ENCODE data around the gene PCIF1. TPM values are rescaled to one million over a fixed set of nuclear protein-coding genes. Genes with fewer than 3 reads are reported as not detected.

Gene PCIF1
- total and polyA plus RNA-seq, 8 donors: 26.1 to 50.8 (median 44.0) TPM

DNA sequence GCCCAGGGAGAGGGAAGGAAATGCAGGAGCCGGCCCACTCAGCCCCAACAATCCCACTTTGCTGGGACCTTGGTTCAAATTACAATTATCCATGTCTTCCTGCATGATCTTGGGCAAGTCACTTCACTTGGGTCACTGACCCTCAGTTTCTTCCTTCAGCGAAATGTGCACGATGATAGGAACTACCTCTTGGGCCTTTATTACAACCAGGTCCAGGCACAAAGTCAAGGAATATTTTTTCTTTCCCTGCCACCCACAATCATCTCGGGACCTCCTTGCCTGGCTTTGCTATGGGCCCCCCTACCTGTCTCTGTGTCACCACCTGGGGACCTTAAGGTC is 22.2 kb upstream of the PCIF1 start:
- DNase-seq: no peak

GRCh38 chr20:45913116-45913515 is 21.4 kb upstream of the PCIF1 start:
- H3K36me3 ChIP-seq: no peaks in the 10 kb centered on the region
- no peaks in the 10 kb centered on the region for H3K9me3 ChIP-seq
- H3K4me1 ChIP-seq: peaks cover 6 to 66% of the 10 kb centered on the region in 2 donors
- H3K27ac ChIP-seq: peak overlapping the region in 1 of 2 donors; percentile 50
- intact Hi-C loops (cut with DNase I): no loop called here
- TF ChIP-seq, protein P1, sequence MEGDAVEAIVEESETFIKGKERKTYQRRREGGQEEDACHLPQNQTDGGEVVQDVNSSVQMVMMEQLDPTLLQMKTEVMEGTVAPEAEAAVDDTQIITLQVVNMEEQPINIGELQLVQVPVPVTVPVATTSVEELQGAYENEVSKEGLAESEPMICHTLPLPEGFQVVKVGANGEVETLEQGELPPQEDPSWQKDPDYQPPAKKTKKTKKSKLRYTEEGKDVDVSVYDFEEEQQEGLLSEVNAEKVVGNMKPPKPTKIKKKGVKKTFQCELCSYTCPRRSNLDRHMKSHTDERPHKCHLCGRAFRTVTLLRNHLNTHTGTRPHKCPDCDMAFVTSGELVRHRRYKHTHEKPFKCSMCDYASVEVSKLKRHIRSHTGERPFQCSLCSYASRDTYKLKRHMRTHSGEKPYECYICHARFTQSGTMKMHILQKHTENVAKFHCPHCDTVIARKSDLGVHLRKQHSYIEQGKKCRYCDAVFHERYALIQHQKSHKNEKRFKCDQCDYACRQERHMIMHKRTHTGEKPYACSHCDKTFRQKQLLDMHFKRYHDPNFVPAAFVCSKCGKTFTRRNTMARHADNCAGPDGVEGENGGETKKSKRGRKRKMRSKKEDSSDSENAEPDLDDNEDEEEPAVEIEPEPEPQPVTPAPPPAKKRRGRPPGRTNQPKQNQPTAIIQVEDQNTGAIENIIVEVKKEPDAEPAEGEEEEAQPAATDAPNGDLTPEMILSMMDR (IDR thresholded peaks at IDR 0.05): no peak
- DNase-seq (no peak), ATAC-seq (no peak)
- H3K4me3 ChIP-seq: no peak overlapping the region
- peaks cover 0 to 26% of the 10 kb centered on the region in 2 donors for H3K27me3 ChIP-seq

More for the DNA sequence above, 22.2 kb upstream of the PCIF1 start:
- Histone ChIP-seq H3K27ac (peak overlapping the region; percentile 78 to 88), H3K4me3 (peak overlapping the region in 1 of 2 donors; percentile 50), H3K4me1 (peaks cover 6 to 58% of the 10 kb centered on the region in 2 donors), H3K36me3 (no peaks in the 10 kb centered on the region), H3K9me3 (no peaks in the 10 kb centered on the region), H3K27me3 (peaks cover 0 to 26% of the 10 kb centered on the region in 2 donors)
- TF ChIP-seq, protein P1 (IDR thresholded peaks at IDR 0.05): no peak
- ATAC-seq: no peak
- intact Hi-C loops (cut with DNase I): no loop called here

GRCh38 chr20:45917790-45918141 is 16.7 kb upstream of the PCIF1 start:
- intact Hi-C loops (cut with DNase I): no loop called here
- Histone ChIP-seq H3K4me1 (peaks cover 16 to 74% of the 10 kb centered on the region in 2 donors), H3K27me3 (peaks cover 0 to 12% of the 10 kb centered on the region in 2 donors), H3K4me3 (no peak overlapping the region), H3K36me3 (no peaks in the 10 kb centered on the region), H3K9me3 (no peaks in the 10 kb centered on the region), H3K27ac (peak overlapping the region; percentile 70 to 85)
- ATAC-seq (peak; percentile 10), DNase-seq (no peak)
- TF ChIP-seq, protein P1 (IDR thresholded peaks at IDR 0.05): no peak

DNA sequence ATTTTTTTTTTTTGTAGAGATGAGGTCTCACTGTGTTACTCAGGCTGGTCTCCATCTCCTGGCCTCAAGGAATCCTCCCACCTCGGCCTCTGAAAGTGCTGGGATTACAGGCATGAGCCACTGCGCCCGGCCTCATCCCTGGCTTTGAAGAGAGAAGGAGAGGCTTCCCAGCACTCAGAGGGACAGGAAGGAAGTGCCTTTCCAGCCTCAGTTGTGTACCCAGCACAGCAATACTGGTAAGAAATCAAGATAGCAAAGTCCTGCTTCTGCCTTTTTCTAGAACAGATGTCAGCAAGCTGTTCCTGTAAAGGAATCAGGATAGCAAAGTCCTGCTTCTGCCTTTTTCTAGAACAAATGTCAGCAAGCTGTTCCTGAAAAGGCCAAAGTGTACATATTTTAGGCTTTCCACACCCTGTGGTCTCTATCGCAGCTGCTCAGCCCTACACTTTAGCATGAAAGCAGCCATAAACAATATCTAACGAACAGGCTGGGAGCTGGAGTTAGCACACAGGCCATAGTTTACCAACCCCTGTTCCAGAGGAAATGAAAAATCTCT is 16.2 kb upstream of the PCIF1 start:
- TF ChIP-seq, protein P1 (IDR thresholded peaks at IDR 0.05): no peak
- Histone ChIP-seq H3K4me1 (peaks cover 16 to 70% of the 10 kb centered on the region in 2 donors), H3K27me3 (peaks cover 0 to 7% of the 10 kb centered on the region in 2 donors), H3K27ac (peak overlapping the region; percentile 70 to 85), H3K36me3 (no peaks in the 10 kb centered on the region), H3K4me3 (no peak overlapping the region), H3K9me3 (no peaks in the 10 kb centered on the region)
- peak; percentile 33 for ATAC-seq
- no peak for DNase-seq
- intact Hi-C loops (cut with DNase I): no loop called here

- intact Hi-C loops (cut with DNase I): no loop called here
- ATAC-seq: no peak
- H3K9me3 ChIP-seq: no peaks in the 10 kb centered on the region
- H3K36me3 ChIP-seq: no peaks in the 10 kb centered on the region
- H3K4me3 ChIP-seq: no peak overlapping the region
- TF ChIP-seq, protein P1 (IDR thresholded peaks at IDR 0.05): no peak
- H3K4me1 ChIP-seq: peaks cover 16 to 64% of the 10 kb centered on the region in 2 donors
- DNase-seq: no peak
- H3K27me3 ChIP-seq: peaks cover 0 to under 1% of the 10 kb centered on the region in 2 donors
- H3K27ac ChIP-seq: peak overlapping the region; percentile 70 to 85
These were observed 15.5 kb upstream of the PCIF1 start for GRCh38 chr20:45918779-45919537.
